Measurements from ENCODE around the gene ITPKC. TPM values are rescaled to one million over a fixed set of nuclear protein-coding genes. Genes with fewer than 3 reads are reported as not detected.

The ITPKC gene
- total RNA-seq, 2 donors from 2014 or later, result 15.2 to 15.6 TPM

GRCh38 chr19:40735013-40735771, 18.3 kb downstream of the ITPKC start:
- Histone ChIP-seq H3K9me3 (no peaks in the 10 kb centered on the region), H3K36me3 (peaks cover 97% of the 10 kb centered on the region), H3K27ac (no peak overlapping the region), H3K4me1 (peaks cover 0 to 9% of the 10 kb centered on the region in 2 donors), H3K4me3 (no peak overlapping the region), H3K27me3 (no peaks in the 10 kb centered on the region)
- no peak for DNase-seq (ENCODE audit: low spot score)
- no peak for TF ChIP-seq CTCF (IDR thresholded peaks at IDR 0.05)

- Histone ChIP-seq H3K4me1 (peaks cover 0 to 23% of the 10 kb centered on the region in 2 donors), H3K27ac (no peak overlapping the region), H3K27me3 (no peaks in the 10 kb centered on the region), H3K9me3 (no peaks in the 10 kb centered on the region), H3K4me3 (no peak overlapping the region), H3K36me3 (peaks cover 87% of the 10 kb centered on the region)
- TF ChIP-seq CTCF (IDR thresholded peaks at IDR 0.05), result no peak
- no peak for DNase-seq (ENCODE audit: low spot score)
Observed at GRCh38 chr19:40736661-40737060, 19.7 kb downstream of the ITPKC start.

DNA sequence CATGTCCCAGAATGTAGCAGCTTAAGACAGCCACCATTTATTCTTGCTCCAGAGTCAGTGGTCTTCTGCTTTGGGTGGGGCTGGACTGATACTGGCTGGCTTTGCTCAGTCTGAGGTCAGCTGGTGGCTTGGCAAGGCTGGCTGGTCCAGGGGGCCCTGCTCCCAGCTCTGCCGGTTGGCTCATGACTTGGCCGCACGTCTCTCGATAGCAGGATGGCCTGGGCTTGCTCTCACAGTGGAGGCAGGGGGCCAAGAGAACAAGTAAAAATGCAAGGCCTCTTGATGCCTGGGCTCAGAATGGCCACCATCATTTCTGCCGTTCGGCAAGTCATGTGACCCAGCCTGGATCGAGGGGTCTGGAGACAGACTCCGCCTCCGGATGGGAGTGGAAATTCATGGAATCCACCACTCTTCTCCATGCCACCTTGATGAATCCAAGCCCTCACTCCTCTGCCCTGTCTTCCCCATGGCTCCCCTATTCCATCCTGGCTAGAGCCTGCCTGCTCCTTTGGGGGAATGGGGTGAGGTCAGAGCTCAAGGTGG, 20.3 kb downstream of the ITPKC start:
- Histone ChIP-seq H3K27ac (no peak overlapping the region), H3K4me3 (no peak overlapping the region), H3K27me3 (no peaks in the 10 kb centered on the region), H3K36me3 (peaks cover 82% of the 10 kb centered on the region), H3K9me3 (no peaks in the 10 kb centered on the region), H3K4me1 (peaks cover 0 to 23% of the 10 kb centered on the region in 2 donors)
- no peak for DNase-seq (ENCODE audit: low spot score)
- TF ChIP-seq CTCF (IDR thresholded peaks at IDR 0.05), result no peak

DNA sequence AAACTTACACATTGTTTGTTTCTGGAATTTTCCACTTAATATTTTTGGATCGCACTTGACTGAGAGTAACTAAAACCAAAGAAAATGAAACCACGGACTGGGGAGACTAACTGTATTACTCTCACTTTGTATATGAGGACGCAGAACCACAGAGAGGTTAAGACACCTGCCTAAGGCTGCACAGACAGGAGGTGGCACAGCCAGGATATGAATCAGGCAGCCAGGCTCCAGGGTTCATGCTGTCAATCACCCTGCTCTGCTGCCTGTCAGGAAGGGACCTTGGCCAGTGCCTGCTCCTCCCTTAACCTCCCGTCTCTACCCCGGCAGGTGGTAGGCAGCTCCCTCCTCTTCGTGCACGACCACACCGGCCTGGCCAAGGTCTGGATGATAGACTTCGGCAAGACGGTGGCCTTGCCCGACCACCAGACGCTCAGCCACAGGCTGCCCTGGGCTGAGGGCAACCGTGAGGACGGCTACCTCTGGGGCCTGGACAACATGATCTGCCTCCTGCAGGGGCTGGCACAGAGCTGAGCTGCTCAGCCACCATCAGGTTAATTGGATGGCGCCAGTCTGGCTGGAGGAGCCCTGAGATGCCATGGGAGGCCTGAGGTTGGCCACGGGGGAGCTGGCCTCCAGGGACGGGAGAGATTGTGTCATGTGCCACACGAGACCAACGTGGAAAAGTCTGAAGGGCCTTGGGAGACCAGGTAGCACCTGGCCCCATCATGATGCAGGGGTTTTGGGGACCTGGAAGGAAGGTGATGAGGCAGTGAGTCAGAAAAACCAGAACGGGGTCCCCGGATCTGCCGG, 22.3 kb downstream of the ITPKC start:
- Histone ChIP-seq H3K9me3 (no peaks in the 10 kb centered on the region), H3K27ac (peak overlapping the region in 1 of 2 donors; percentile 28), H3K4me3 (no peak overlapping the region), H3K27me3 (no peaks in the 10 kb centered on the region), H3K4me1 (peaks cover 0 to 23% of the 10 kb centered on the region in 2 donors), H3K36me3 (peaks cover 62% of the 10 kb centered on the region)
- no peak for DNase-seq (ENCODE audit: low spot score)
- TF ChIP-seq CTCF (IDR thresholded peaks at IDR 0.05), result no peak

- H3K4me3 ChIP-seq, result no peak overlapping the region
- DNase-seq (ENCODE audit: low spot score), result no peak
- H3K27me3 ChIP-seq, result no peaks in the 10 kb centered on the region
- no peak for TF ChIP-seq CTCF (IDR thresholded peaks at IDR 0.05)
- peaks cover 0 to 23% of the 10 kb centered on the region in 2 donors for H3K4me1 ChIP-seq
- no peaks in the 10 kb centered on the region for H3K9me3 ChIP-seq
- H3K27ac ChIP-seq, result peak overlapping the region; percentile 28 to 58
- peaks cover 53% of the 10 kb centered on the region for H3K36me3 ChIP-seq
Observed at GRCh38 chr19:40739871-40740703, 23.2 kb downstream of the ITPKC start.

Data from right atrium auricular region (tissue), 2 donors.